Bone marrow (tissue), 2 donors: ENCODE results near the gene MAPK8IP3.

Experiments
- DNase-seq, 2 donors: peaks; one replicate each; lab custom pipeline; 2025; lab: John Stamatoyannopoulos, UW

The MAPK8IP3 gene

GRCh38 chr16:1763521-1764511 is 57.8 kb downstream of the MAPK8IP3 start:
- no peak for DNase-seq

GRCh38 chr16:1764971-1765370 is 59.0 kb downstream of the MAPK8IP3 start:
- DNase-seq, result no peak

- no peak for DNase-seq
Measured at GRCh38 chr16:1765826-1766225, 59.8 kb downstream of the MAPK8IP3 start.

- no peak for DNase-seq
Measured at GRCh38 chr16:1766231-1766630, 60.2 kb downstream of the MAPK8IP3 start.

GRCh38 chr16:1766701-1767100 is 60.7 kb downstream of the MAPK8IP3 start:
- DNase-seq, result no peak

- DNase-seq, result no peak
Measured at GRCh38 chr16:1767116-1767994, 61.4 kb downstream of the MAPK8IP3 start.

GRCh38 chr16:1768061-1768766 is 62.2 kb downstream of the MAPK8IP3 start:
- no peak for DNase-seq

- DNase-seq, result no peak
Measured at GRCh38 chr16:1768767-1769401, 62.9 kb downstream of the MAPK8IP3 start.

GRCh38 chr16:1769402-1770300 is 63.7 kb downstream of the MAPK8IP3 start:
- no peak for DNase-seq

- no peak for DNase-seq
Measured at GRCh38 chr16:1770328-1771187, 64.6 kb downstream of the MAPK8IP3 start.

GRCh38 chr16:1771188-1771863 is 65.3 kb downstream of the MAPK8IP3 start, which contains the start of gene NME3:
TSS of gene NME3 (minus strand) at chr16:1771543. CDS start at chr16:1771534, 9 bp downstream.
- DNase-seq, result peak; percentile 10 to 39

- no peak for DNase-seq
Measured at GRCh38 chr16:1771864-1772361, 65.9 kb downstream of the MAPK8IP3 start.

GRCh38 chr16:1772362-1772907 is 66.4 kb downstream of the MAPK8IP3 start, which contains the start of gene EME2:
TSS of gene EME2 (plus strand) at chr16:1772810. CDS start at chr16:1773228, 418 bp downstream.
- DNase-seq, result no peak

- peak; percentile 44 to 57 for DNase-seq
Measured at GRCh38 chr16:1772908-1773702, 67.1 kb downstream of the MAPK8IP3 start, which contains the start of gene MRPS34. TSS of gene MRPS34 (minus strand) at chr16:1773134. CDS start at chr16:1773119, 15 bp downstream.

GRCh38 chr16:1773703-1774447 is 67.9 kb downstream of the MAPK8IP3 start:
- peak in 1 of 2 donors; percentile 60 for DNase-seq

GRCh38 chr16:1774448-1774780 is 68.4 kb downstream of the MAPK8IP3 start:
- no peak for DNase-seq
